Peyer's patch (tissue), 4 donors: ENCODE measurements around the gene FAM184A.

Source experiments
- POLR2A ChIP-seq, 2 donors: fragments of 450-650 bp; IDR thresholded peaks; one replicate each; pipeline ENCODE4 v1.5.1; 2017; ENCODE audit warnings: antibody characterized with exemption in 2 of 2, mild to moderate bottlenecking in 2 of 2, moderate library complexity in 2 of 2
- TF ChIP-seq, protein P1 (sequence below), 6 experiments: fragments of 450-650 bp in 4 of 6; fragments of 200-600 bp in 2 of 6; sonication (generic) in 1 of 6; IDR thresholded peaks; one replicate each; pipeline ENCODE4 v1.5.1; 2017 to 2019; ENCODE audit warnings: antibody characterized with exemption in 6 of 6, mild to moderate bottlenecking in 3 of 6, moderate library complexity in 1 of 6

DNA sequence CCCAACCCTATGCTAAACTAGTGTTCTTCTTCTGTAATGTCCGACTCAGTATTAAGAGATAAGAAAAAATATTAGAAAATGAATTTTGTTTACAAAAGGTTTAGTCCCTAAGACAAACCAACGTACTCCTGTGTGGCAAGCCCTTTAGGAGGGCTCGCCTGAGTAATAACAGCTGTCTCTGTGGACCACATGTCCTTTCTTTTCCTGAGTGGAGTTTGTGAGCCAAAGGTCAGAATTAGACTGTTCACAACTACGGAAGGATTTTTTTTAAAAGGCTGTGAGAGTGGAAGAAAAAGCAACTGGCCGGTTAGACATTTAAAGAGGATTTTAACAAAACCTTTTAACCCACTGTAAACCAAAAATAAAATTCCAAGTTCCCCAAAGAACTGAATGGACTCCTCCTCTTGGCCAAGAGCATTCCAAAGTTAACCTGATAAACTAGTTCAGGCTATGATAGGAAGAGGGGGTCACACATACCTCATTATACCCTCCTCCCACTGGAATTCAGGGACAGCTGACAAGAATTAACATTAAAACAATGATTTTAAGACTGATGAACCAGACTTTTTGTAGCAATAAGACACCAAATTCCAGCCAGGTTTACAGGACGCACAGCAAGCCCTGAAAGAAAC is 43.5 kb downstream of the FAM184A start:
- no peak for TF ChIP-seq POLR2A (IDR thresholded peaks at IDR 0.05)
- TF ChIP-seq, protein P1, sequence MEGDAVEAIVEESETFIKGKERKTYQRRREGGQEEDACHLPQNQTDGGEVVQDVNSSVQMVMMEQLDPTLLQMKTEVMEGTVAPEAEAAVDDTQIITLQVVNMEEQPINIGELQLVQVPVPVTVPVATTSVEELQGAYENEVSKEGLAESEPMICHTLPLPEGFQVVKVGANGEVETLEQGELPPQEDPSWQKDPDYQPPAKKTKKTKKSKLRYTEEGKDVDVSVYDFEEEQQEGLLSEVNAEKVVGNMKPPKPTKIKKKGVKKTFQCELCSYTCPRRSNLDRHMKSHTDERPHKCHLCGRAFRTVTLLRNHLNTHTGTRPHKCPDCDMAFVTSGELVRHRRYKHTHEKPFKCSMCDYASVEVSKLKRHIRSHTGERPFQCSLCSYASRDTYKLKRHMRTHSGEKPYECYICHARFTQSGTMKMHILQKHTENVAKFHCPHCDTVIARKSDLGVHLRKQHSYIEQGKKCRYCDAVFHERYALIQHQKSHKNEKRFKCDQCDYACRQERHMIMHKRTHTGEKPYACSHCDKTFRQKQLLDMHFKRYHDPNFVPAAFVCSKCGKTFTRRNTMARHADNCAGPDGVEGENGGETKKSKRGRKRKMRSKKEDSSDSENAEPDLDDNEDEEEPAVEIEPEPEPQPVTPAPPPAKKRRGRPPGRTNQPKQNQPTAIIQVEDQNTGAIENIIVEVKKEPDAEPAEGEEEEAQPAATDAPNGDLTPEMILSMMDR (IDR thresholded peaks at IDR 0.05): no peak
